ENCODE data around the gene UBAC2.

GRCh38 chr13:99360696-99361095, 160.0 kb downstream of the UBAC2 start:
- TF ChIP-seq CTCF (conservative IDR thresholded peaks at IDR 0.05; ENCODE audit: low read length) = no peak
- TF ChIP-seq EZH2phosphoT487 (IDR thresholded peaks at IDR 0.05; ENCODE audit: borderline replicate concordance, low read depth, low read length) = no peak

Data from OCI-LY7 (cell line).